Upper lobe of left lung (tissue), 4 donors: ENCODE results near the gene CLSTN2.

Source experiments
- CTCF ChIP-seq, 6 experiments: fragments of 450-650 bp in 4 of 6; fragments of 200-600 bp in 2 of 6; sonication (generic) in 2 of 6; IDR thresholded peaks; one replicate each; pipeline ENCODE4 v1.5.1; 2016 to 2019; ENCODE audit warnings: antibody characterized with exemption in 6 of 6
- EP300 ChIP-seq, 4 donors: sonication (generic); formaldehyde crosslinking; IDR thresholded peaks; one replicate each; pipeline ENCODE4 v1.5.1; 2017; ENCODE audit warnings: antibody characterized with exemption in 4 of 4, control low read depth in 2 of 4
- POLR2A ChIP-seq, 4 donors: fragments of 450-650 bp; IDR thresholded peaks; one replicate each; pipeline ENCODE4 v1.5.1; 2016 to 2017; ENCODE audit warnings: antibody characterized with exemption in 4 of 4, mild to moderate bottlenecking in 2 of 4
- POLR2AphosphoS5 ChIP-seq, 2 donors: sonication (generic); formaldehyde crosslinking; IDR thresholded peaks; one replicate each; pipeline ENCODE4 v1.5.1; 2017; ENCODE audit warnings: antibody characterized with exemption in 2 of 2

- TF ChIP-seq EP300 (IDR thresholded peaks at IDR 0.05) (no peak), POLR2A (IDR thresholded peaks at IDR 0.05) (no peak), CTCF (IDR thresholded peaks at IDR 0.05) (no peak), POLR2AphosphoS5 (IDR thresholded peaks at IDR 0.05) (no peak)
These were observed 250.4 kb downstream of the CLSTN2 start for GRCh38 chr3:140185375-140185774.
